Measurements from ENCODE around the gene ABHD6.

DNA sequence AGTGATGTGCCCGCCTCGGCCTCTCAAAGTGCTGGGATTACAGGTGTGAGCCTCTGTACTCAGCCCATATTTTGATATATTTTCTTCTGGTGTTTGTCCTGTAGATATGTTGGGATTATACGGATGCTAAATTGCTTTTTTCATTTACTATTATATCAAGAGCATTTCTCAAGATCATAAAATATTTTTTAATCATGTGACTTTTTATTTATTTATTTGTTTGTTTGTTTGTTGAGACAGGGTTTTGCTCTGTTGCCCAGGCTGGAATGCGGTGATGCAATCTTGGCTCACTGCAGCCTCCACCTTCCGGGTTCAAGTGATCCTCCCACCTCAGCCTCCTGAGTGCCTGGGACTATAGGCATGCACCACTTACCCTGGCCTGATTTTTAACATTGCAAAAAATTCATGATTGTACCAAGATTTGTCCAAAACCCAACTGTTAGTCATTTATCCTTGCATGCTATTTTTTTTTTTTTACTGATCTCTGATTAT is 92.4 kb downstream of the ABHD6 start:
- TF ChIP-seq, protein P1, sequence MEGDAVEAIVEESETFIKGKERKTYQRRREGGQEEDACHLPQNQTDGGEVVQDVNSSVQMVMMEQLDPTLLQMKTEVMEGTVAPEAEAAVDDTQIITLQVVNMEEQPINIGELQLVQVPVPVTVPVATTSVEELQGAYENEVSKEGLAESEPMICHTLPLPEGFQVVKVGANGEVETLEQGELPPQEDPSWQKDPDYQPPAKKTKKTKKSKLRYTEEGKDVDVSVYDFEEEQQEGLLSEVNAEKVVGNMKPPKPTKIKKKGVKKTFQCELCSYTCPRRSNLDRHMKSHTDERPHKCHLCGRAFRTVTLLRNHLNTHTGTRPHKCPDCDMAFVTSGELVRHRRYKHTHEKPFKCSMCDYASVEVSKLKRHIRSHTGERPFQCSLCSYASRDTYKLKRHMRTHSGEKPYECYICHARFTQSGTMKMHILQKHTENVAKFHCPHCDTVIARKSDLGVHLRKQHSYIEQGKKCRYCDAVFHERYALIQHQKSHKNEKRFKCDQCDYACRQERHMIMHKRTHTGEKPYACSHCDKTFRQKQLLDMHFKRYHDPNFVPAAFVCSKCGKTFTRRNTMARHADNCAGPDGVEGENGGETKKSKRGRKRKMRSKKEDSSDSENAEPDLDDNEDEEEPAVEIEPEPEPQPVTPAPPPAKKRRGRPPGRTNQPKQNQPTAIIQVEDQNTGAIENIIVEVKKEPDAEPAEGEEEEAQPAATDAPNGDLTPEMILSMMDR (IDR thresholded peaks at IDR 0.05; ENCODE audit: low read depth, low read length) = no peak
- no peak for TF ChIP-seq POLR2A (IDR thresholded peaks at IDR 0.05; ENCODE audit: extremely low read depth, insufficient read length)
